GM12875 (cell line): ENCODE data around the gene EGLN2.
"Not testable (repeated sequence)": the region's sequence is repeated elsewhere in the genome, so short reads cannot be mapped to it uniquely, and the experiment has no call there.

Source experiments
- H3K4me3 ChIP-seq: one replicate; pipeline ENCODE4 v1.5.1; 2011; ENCODE audit warnings: low read depth, low read length, control low read depth
- CTCF ChIP-seq: IDR thresholded peaks from 2 replicates; pipeline ENCODE4 v1.5.1; 2011; ENCODE audit warnings: low read depth, mild to moderate bottlenecking, control low read depth, inconsistent platforms, low read length, moderate library complexity, borderline replicate concordance; ENCODE audit not compliant: insufficient read depth

Gene EGLN2

GRCh38 chr19:40768869-40769268 is 30.1 kb upstream of the EGLN2 start:
- H3K4me3 ChIP-seq: no peak overlapping the region
- no peak for TF ChIP-seq CTCF

GRCh38 chr19:40771101-40771862 is 27.7 kb upstream of the EGLN2 start:
- not testable (repeated sequence) for H3K4me3 ChIP-seq

GRCh38 chr19:40774916-40775631 is 23.9 kb upstream of the EGLN2 start, which contains the start of gene MIA:
TSS of gene MIA (plus strand) at chr19:40775521. CDS start at chr19:40775543, 22 bp downstream.
- no peak within 1 kb of the TSS for H3K4me3 ChIP-seq
- no peak for TF ChIP-seq CTCF

GRCh38 chr19:40775632-40776022 is 23.4 kb upstream of the EGLN2 start:
- no peak overlapping the region for H3K4me3 ChIP-seq
- no peak for TF ChIP-seq CTCF

- H3K4me3 ChIP-seq: no peak overlapping the region
- no peak for TF ChIP-seq CTCF
Observed at GRCh38 chr19:40776364-40776763, 22.6 kb upstream of the EGLN2 start.

- TF ChIP-seq CTCF: no peak
- H3K4me3 ChIP-seq: peak overlapping the region; percentile 55
Observed at GRCh38 chr19:40776932-40777644, 21.9 kb upstream of the EGLN2 start.

GRCh38 chr19:40777645-40777936 is 21.4 kb upstream of the EGLN2 start:
- TF ChIP-seq CTCF: no peak
- peak overlapping the region; percentile 55 for H3K4me3 ChIP-seq
